ENCODE measurements around the gene KLRG1. TPM values are rescaled to one million over a fixed set of nuclear protein-coding genes. Genes with fewer than 3 reads are reported as not detected.

Gene KLRG1
- total and polyA plus RNA-seq, 2 donors (not counting 1 experiment from before 2014, with no cell fraction given), result 3.7 to 3.9 TPM

DNA sequence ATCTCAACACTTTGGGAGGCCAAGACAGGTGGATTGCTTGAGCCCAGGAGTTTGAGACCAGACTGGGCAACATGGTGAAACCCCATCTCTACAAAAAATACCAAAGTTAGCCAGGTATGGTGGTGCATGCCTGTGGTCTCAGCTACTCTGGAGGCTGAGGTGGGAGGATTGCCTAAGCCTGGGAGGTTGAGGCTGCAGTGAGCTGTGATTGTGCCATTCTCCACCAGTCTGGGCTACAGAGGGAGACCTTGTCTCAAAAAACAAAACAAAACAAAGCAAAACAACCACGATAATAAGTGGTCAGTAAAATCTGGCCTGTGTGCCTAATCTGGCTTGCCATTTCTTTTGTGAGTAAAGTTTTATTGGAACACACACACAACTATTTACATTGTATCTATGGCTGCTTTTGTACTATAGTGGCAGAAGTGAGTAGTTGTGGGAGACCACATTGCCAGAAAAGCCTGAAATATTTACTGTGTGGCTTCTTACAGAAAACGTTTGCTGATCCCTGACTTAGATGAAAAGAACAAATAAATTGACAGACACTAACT, 19.4 kb upstream of the KLRG1 start:
- Histone ChIP-seq H3K9me3 (ENCODE audit: control extremely low read depth in 1 of 3, control insufficient read depth in 2 of 3, insufficient read depth in 1 of 3, low read length in 2 of 3) (peaks cover 4 to 20% (median 17%) of the 10 kb centered on the region in 3 donors), H3K4me1 (ENCODE audit: control insufficient read depth in 2 of 2, insufficient read depth in 2 of 2, low read length in 2 of 2) (no peaks in the 10 kb centered on the region), H3K27ac (ENCODE audit: low read length in 2 of 2) (no peak overlapping the region), H3K79me2 (ENCODE audit: control insufficient read depth, insufficient read depth, low read length) (no peaks in the 10 kb centered on the region), H3K4me3 (ENCODE audit: control extremely low read depth in 1 of 5, extremely low read depth in 1 of 5, insufficient read depth in 1 of 5, low read depth in 2 of 5, low read length in 4 of 5) (no peak overlapping the region), H3K36me3 (replicated peaks in 1 of 2; ENCODE audit: control extremely low read depth in 1 of 2, control insufficient read depth in 1 of 2, extremely low read depth in 1 of 2, insufficient read depth in 2 of 2, low read length in 1 of 2) (no peaks in the 10 kb centered on the region), H3K27me3 (replicated peaks in 1 of 4; ENCODE audit: control extremely low read depth in 1 of 4, control insufficient read depth in 3 of 4, insufficient read depth in 4 of 4, low read length in 3 of 4) (no peaks in the 10 kb centered on the region), H4K20me1 (ENCODE audit: control insufficient read depth, insufficient read depth, low read length, poor library complexity, severe bottlenecking) (no peaks in the 10 kb centered on the region), H2AFZ (ENCODE audit: insufficient read depth, low read depth, low read length, poor library complexity, severe bottlenecking) (no peak overlapping the region), H3K9ac (ENCODE audit: low read length) (no peak overlapping the region), H3K4me2 (replicated peaks; ENCODE audit: low read depth, low read length, poor library complexity, severe bottlenecking) (no peak overlapping the region)
- intact Hi-C loops (cut with micrococcal nuclease), result no loop called here
- H3K9me3 Mint-ChIP-seq (ENCODE audit: insufficient read depth), result peaks cover 3% of the 10 kb centered on the region
- no peaks in the 10 kb centered on the region for H3K4me1 Mint-ChIP-seq
- ChIA-PET CTCF (no interaction called here), POLR2A (no interaction called here)
- ATAC-seq (ENCODE audit: low read depth) (no peak), DNase-seq (no peak)
- H3K4me3 Mint-ChIP-seq, result no peak overlapping the region
- no peak for TF ChIP-seq EZH2 (IDR thresholded peaks at IDR 0.05; ENCODE audit: borderline replicate concordance, insufficient read depth, low read depth, low read length, poor library complexity, severe bottlenecking)
- TF ChIP-seq, protein P1, sequence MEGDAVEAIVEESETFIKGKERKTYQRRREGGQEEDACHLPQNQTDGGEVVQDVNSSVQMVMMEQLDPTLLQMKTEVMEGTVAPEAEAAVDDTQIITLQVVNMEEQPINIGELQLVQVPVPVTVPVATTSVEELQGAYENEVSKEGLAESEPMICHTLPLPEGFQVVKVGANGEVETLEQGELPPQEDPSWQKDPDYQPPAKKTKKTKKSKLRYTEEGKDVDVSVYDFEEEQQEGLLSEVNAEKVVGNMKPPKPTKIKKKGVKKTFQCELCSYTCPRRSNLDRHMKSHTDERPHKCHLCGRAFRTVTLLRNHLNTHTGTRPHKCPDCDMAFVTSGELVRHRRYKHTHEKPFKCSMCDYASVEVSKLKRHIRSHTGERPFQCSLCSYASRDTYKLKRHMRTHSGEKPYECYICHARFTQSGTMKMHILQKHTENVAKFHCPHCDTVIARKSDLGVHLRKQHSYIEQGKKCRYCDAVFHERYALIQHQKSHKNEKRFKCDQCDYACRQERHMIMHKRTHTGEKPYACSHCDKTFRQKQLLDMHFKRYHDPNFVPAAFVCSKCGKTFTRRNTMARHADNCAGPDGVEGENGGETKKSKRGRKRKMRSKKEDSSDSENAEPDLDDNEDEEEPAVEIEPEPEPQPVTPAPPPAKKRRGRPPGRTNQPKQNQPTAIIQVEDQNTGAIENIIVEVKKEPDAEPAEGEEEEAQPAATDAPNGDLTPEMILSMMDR (IDR thresholded peaks at IDR 0.05), result no peak
- no peak overlapping the region for H3K27ac Mint-ChIP-seq
- H3K27me3 Mint-ChIP-seq, result no peaks in the 10 kb centered on the region
- no CpG with 5 or more reads among the region's 2 CpGs for WGBS (ENCODE audit: insufficient coverage)

DNA sequence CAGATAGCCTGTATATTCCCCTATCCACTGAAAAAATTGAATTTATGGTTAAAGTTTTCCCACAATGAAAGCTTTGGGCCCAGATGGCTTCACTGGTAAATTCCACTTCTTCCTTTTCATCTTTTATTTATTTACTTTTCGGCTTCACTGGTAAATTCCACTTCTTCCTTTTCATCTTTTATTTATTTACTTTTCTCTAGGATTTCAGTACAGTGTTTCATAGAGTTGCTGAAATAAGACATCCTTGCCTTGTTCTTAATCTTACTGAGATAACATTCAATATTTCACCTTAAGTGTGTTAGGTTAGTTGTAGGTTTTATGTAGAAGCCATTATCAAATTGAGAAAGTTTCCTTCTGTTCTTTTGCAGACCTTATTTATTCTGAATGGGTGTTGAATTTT, 18.9 kb upstream of the KLRG1 start:
- Histone ChIP-seq H4K20me1 (ENCODE audit: control insufficient read depth, insufficient read depth, low read length, poor library complexity, severe bottlenecking) (no peaks in the 10 kb centered on the region), H3K36me3 (replicated peaks in 1 of 2; ENCODE audit: control extremely low read depth in 1 of 2, control insufficient read depth in 1 of 2, extremely low read depth in 1 of 2, insufficient read depth in 2 of 2, low read length in 1 of 2) (no peaks in the 10 kb centered on the region), H3K79me2 (ENCODE audit: control insufficient read depth, insufficient read depth, low read length) (no peaks in the 10 kb centered on the region), H2AFZ (ENCODE audit: insufficient read depth, low read depth, low read length, poor library complexity, severe bottlenecking) (no peak overlapping the region), H3K27me3 (replicated peaks in 1 of 4; ENCODE audit: control extremely low read depth in 1 of 4, control insufficient read depth in 3 of 4, insufficient read depth in 4 of 4, low read length in 3 of 4) (no peaks in the 10 kb centered on the region), H3K4me1 (ENCODE audit: control insufficient read depth in 2 of 2, insufficient read depth in 2 of 2, low read length in 2 of 2) (no peaks in the 10 kb centered on the region), H3K9me3 (ENCODE audit: control extremely low read depth in 1 of 3, control insufficient read depth in 2 of 3, insufficient read depth in 1 of 3, low read length in 2 of 3) (peaks cover 4 to 20% (median 17%) of the 10 kb centered on the region in 3 donors), H3K27ac (ENCODE audit: low read length in 2 of 2) (no peak overlapping the region), H3K9ac (ENCODE audit: low read length) (no peak overlapping the region), H3K4me2 (replicated peaks; ENCODE audit: low read depth, low read length, poor library complexity, severe bottlenecking) (no peak overlapping the region), H3K4me3 (ENCODE audit: control extremely low read depth in 1 of 5, extremely low read depth in 1 of 5, insufficient read depth in 1 of 5, low read depth in 2 of 5, low read length in 4 of 5) (no peak overlapping the region)
- H3K27me3 Mint-ChIP-seq, result no peaks in the 10 kb centered on the region
- H3K9me3 Mint-ChIP-seq (ENCODE audit: insufficient read depth), result peaks cover 3% of the 10 kb centered on the region
- no CpG with 5 or more reads among the region's 1 CpG for whole genome bisulfite sequencing (ENCODE audit: insufficient coverage)
- intact Hi-C loops (cut with micrococcal nuclease), result no loop called here
- H3K27ac Mint-ChIP-seq, result no peak overlapping the region
- ChIA-PET CTCF (no interaction called here), POLR2A (no interaction called here)
- ATAC-seq (ENCODE audit: low read depth), result no peak
- no peak overlapping the region for H3K4me3 Mint-ChIP-seq
- DNase-seq, result no peak
- TF ChIP-seq, protein P1 (IDR thresholded peaks at IDR 0.05), result no peak
- TF ChIP-seq EZH2 (IDR thresholded peaks at IDR 0.05; ENCODE audit: borderline replicate concordance, insufficient read depth, low read depth, low read length, poor library complexity, severe bottlenecking), result no peak
- H3K4me1 Mint-ChIP-seq, result no peaks in the 10 kb centered on the region
